T-helper 2 cell treated with Interferon-gamma antibody and Interleukin-4, amounts not matched to agents 100 ng/mL and 5 ng/mL, for 36 hours (primary cell): ENCODE results near the gene HPN. TPM values are rescaled to one million over a fixed set of nuclear protein-coding genes. Genes with fewer than 3 reads are reported as not detected.

Experiments used
- intact Hi-C: fragments of 100-400 bp; cut with micrococcal nuclease; formaldehyde crosslinking; loops from one replicate; pipeline ENCODE4 v1.15.1; 2023
- total RNA-seq: library from RNA; stranded (reverse); gene quantifications from 2 replicates; pipeline ENCODE4 v1.2.3, GENCODE V29; 2022

The HPN gene
- total RNA-seq, 1 donor from 2014 or later = not detected

GRCh38 chr19:35079826-35080225 lies 38.3 kb downstream of the HPN start:
- intact Hi-C loops = no loop called here

GRCh38 chr19:35080613-35081170 lies 39.2 kb downstream of the HPN start:
- intact Hi-C loops = no loop called here

GRCh38 chr19:35081201-35081600 lies 39.7 kb downstream of the HPN start:
- intact Hi-C loops = no loop called here

- intact Hi-C loops = no loop called here
Observed at GRCh38 chr19:35083691-35084508, 42.4 kb downstream of the HPN start.

- intact Hi-C loops = no loop called here
Observed at GRCh38 chr19:35084509-35084762, 42.9 kb downstream of the HPN start.

- intact Hi-C loops = no loop called here
Observed at GRCh38 chr19:35085947-35086346, 44.4 kb downstream of the HPN start.

- intact Hi-C loops = no loop called here
Observed at GRCh38 chr19:35086455-35086854, 44.9 kb downstream of the HPN start.

GRCh38 chr19:35087393-35087792 lies 45.9 kb downstream of the HPN start:
- intact Hi-C loops = no loop called here

- intact Hi-C loops = no loop called here
Observed at GRCh38 chr19:35088131-35088913, 46.8 kb downstream of the HPN start.

GRCh38 chr19:35089554-35089953 lies 48.0 kb downstream of the HPN start:
- intact Hi-C loops = no loop called here

GRCh38 chr19:35090160-35090505 lies 48.6 kb downstream of the HPN start:
- intact Hi-C loops = no loop called here

- intact Hi-C loops = no loop called here
Observed at GRCh38 chr19:35090506-35091214, 49.1 kb downstream of the HPN start.

GRCh38 chr19:35093430-35093829 lies 51.9 kb downstream of the HPN start:
- intact Hi-C loops = no loop called here

GRCh38 chr19:35093941-35094647 lies 52.6 kb downstream of the HPN start:
- intact Hi-C loops = no loop called here

- intact Hi-C loops = no loop called here
Observed at GRCh38 chr19:35094656-35095055, 53.1 kb downstream of the HPN start.

GRCh38 chr19:35095667-35096368 lies 54.3 kb downstream of the HPN start:
- intact Hi-C loops = no loop called here

- intact Hi-C loops = no loop called here
Observed at GRCh38 chr19:35098413-35099049, 57.0 kb downstream of the HPN start.

- intact Hi-C loops = no loop called here
Observed at GRCh38 chr19:35099155-35099896, 57.8 kb downstream of the HPN start.

GRCh38 chr19:35099897-35100275 lies 58.4 kb downstream of the HPN start:
- intact Hi-C loops = no loop called here
